ENCODE measurements around the gene EEPD1.

GRCh38 chr7:36348256-36348655 is 195.2 kb downstream of the EEPD1 start:
- TF ChIP-seq CTCF (IDR thresholded peaks at IDR 0.05; ENCODE audit: borderline replicate concordance, extremely low read depth, low read length, poor library complexity, severe bottlenecking) = no peak
- no peak for TF ChIP-seq EZH2 (IDR thresholded peaks at IDR 0.05; ENCODE audit: borderline replicate concordance, low read depth, low read length, severe bottlenecking)

Data from DND-41 (cell line).